WERI-Rb-1 (cell line): Measurements from ENCODE around the gene FOCAD.

ENCODE experiments used
- DNase-seq: peaks from one replicate; pipeline ENCODE4 v3.0.0-alpha.2; 2020
- H3K27ac ChIP-seq: fragments of 250-450 bp; sonication (Bioruptor Pico); 2 replicates; pipeline ENCODE4 v1.5.1; 2020; ENCODE audit warnings: mild to moderate bottlenecking, moderate library complexity
- H3K27me3 ChIP-seq: fragments of 250-450 bp; sonication (Bioruptor Pico); 2 replicates; pipeline ENCODE4 v1.5.1; 2021; ENCODE audit warnings: mild to moderate bottlenecking, low read depth, moderate library complexity; ENCODE audit not compliant: insufficient read depth, severe bottlenecking
- H3K36me3 ChIP-seq: fragments of 250-450 bp; sonication (Bioruptor Pico); 2 replicates; pipeline ENCODE4 v1.5.1; 2020; ENCODE audit warnings: mild to moderate bottlenecking, moderate library complexity
- H3K4me3 ChIP-seq: 2 replicates; pipeline ENCODE4 v1.5.1; 2011; ENCODE audit warnings: low read depth, mild to moderate bottlenecking, control low read depth, low read length
- H3K9me3 ChIP-seq: fragments of 250-450 bp; sonication (Bioruptor Pico); 2 replicates; pipeline ENCODE4 v1.5.1; 2021; ENCODE audit warnings: mild to moderate bottlenecking, moderate library complexity; ENCODE audit not compliant: severe bottlenecking
- TF ChIP-seq, protein P1 (sequence below): IDR thresholded peaks from 2 replicates; pipeline ENCODE4 v1.5.1; 2011; ENCODE audit warnings: low read depth, mild to moderate bottlenecking, control low read depth, inconsistent platforms, low read length

FOCAD gene

DNA sequence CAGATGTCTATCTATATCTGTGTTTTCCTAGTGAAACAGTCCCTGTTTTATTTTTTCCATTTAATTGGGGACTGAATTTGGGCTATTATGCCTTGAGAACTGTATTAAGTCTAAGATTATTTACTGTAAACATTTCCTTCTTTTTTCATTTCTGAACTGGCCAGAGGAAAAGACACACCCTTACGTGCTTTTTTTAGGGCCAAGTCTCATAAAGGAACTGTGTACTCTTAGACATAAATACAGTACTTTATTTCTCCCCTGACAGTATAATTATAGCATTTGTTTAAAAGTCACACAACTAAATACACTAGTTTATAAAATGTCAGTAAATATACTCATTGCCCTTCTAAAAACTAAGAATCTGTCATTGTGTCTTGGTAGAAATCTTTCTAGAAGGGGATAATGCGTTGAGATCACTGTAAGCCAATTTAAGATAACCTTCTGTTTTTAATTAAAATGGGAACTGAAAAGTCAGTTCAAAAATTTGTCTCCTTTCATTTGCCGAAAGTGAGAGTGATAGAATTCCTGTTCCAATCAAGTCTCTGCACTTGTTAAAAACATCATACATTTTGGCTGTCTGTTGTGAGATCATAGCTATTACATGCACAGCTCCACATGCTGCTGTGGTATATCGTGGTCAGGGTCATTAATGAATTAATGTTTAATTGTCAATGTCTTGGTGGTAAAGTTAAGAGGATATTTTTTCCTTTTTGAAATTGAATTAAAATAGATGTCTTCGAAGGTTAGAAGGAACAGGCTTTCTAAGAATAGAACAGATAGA, 132.1 kb downstream of the FOCAD start:
- TF ChIP-seq, protein P1, sequence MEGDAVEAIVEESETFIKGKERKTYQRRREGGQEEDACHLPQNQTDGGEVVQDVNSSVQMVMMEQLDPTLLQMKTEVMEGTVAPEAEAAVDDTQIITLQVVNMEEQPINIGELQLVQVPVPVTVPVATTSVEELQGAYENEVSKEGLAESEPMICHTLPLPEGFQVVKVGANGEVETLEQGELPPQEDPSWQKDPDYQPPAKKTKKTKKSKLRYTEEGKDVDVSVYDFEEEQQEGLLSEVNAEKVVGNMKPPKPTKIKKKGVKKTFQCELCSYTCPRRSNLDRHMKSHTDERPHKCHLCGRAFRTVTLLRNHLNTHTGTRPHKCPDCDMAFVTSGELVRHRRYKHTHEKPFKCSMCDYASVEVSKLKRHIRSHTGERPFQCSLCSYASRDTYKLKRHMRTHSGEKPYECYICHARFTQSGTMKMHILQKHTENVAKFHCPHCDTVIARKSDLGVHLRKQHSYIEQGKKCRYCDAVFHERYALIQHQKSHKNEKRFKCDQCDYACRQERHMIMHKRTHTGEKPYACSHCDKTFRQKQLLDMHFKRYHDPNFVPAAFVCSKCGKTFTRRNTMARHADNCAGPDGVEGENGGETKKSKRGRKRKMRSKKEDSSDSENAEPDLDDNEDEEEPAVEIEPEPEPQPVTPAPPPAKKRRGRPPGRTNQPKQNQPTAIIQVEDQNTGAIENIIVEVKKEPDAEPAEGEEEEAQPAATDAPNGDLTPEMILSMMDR: no peak

DNA sequence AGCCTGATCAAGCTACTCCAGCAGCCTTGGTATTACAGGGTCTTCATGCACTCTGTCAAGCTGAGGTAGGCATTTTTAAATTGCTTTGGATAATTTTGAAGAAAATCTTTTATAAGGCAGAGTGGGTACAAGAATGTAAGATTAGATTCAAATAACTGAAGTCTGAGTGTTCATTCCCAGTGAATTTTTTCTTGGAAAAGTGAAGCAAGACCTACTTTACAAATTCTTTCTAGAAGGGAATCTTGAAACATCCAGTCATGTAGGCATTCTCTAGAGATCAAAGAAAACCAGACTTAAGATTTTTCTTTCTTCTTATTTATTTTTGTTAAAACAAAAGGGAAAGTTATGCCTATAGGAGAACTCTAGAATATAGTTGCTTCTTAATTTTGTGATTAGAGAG, 139.0 kb downstream of the FOCAD start:
- H3K4me3 ChIP-seq: no peak overlapping the region
- TF ChIP-seq, protein P1: no peak
- H3K27me3 ChIP-seq: no peaks in the 10 kb centered on the region
- H3K27ac ChIP-seq: no peak overlapping the region
- H3K36me3 ChIP-seq: no peaks in the 10 kb centered on the region
- no peaks in the 10 kb centered on the region for H3K9me3 ChIP-seq
- DNase-seq: no peak

More for the DNA sequence above, 132.1 kb downstream of the FOCAD start:
- no peak for DNase-seq
- Histone ChIP-seq H3K9me3 (no peaks in the 10 kb centered on the region), H3K27me3 (no peaks in the 10 kb centered on the region), H3K36me3 (no peaks in the 10 kb centered on the region), H3K27ac (no peak overlapping the region), H3K4me3 (no peak overlapping the region)

DNA sequence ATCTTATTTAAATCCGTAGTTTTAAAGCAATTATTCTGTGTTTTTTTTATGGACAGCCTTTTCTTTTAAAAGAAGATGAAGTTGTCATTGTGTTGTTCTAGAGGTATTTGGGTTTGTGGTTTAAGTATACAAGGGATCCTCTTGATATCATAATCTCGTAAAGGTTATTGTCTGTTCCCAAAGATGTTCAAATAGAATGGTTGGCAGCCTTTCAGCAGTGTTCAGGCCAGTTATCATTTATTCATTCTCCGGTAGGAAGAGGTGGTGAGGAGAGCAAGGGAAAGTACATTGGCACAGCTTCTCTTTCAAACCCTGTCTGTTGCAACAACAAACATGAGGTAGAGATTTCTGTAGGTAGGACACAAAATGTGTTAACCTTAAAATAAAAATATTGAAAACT, 147.0 kb downstream of the FOCAD start:
- H3K4me3 ChIP-seq: no peak overlapping the region
- H3K27me3 ChIP-seq: no peaks in the 10 kb centered on the region
- no peaks in the 10 kb centered on the region for H3K9me3 ChIP-seq
- TF ChIP-seq, protein P1: no peak
- H3K27ac ChIP-seq: no peak overlapping the region
- no peak for DNase-seq
- H3K36me3 ChIP-seq: no peaks in the 10 kb centered on the region

DNA sequence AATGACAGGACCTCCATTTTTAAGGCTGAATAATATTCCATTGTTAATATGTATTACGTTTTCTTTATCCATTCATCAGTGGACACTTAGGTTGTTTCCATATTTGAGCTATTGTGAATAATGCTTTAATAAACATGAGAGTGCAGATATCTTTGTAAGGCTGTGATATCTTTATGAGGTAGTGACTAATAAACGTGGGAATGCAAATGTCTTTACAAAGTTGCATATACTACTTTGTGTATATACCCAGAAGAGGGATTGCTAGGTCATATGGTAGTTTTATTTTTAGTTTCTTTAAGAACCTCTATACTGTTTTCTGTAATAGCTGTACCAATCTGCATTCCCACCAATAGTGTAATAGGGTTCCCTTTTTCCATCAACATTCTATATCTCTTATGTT, 148.7 kb downstream of the FOCAD start:
- no peak for DNase-seq
- Histone ChIP-seq H3K9me3 (no peaks in the 10 kb centered on the region), H3K27ac (no peak overlapping the region), H3K4me3 (no peak overlapping the region), H3K36me3 (no peaks in the 10 kb centered on the region), H3K27me3 (no peaks in the 10 kb centered on the region)
- TF ChIP-seq, protein P1: no peak

DNA sequence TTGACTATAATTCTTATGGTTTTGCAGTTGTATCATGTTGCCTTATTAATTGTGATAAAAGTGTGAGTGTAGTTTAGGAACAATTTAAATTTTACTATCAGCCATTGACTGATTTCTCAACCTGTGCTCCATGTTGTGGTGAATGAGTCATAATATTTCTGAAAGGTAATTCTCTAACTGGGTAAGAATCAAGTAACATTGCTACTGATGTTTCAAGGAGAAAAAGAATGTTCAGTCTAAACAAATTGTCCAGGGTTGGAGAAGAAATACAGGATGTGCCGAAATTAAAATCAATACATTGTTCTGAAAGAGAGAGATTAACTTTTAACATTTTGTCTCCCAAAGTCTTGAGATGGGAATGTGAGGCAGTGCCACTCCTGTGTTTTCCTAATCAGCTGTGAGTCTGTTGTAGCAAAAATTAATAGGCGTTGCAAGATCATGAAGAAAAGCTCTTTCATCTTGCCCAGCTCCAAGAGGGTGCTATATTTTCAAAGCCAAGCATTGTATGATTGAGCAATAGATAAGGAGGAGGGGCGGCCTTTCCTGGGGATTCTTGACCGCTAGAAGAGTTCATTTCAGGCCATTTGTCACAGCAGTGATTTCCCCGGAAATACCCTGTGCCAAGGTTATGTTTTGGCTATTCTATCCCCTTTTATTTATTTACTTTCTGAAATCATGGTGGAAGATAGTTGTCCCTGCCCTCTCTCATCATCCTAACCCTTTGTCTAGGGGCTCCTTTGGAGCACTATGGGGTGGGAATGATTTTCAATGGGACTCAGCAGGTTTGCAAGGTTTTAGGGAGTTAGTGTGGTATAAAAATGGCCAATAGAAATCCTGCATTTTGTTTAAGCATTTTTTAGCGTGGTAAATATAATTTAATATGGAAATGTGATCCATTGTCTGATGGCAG, 151.6 kb downstream of the FOCAD start:
- Histone ChIP-seq H3K27me3 (no peaks in the 10 kb centered on the region), H3K36me3 (no peaks in the 10 kb centered on the region), H3K4me3 (no peak overlapping the region), H3K27ac (no peak overlapping the region), H3K9me3 (no peaks in the 10 kb centered on the region)
- TF ChIP-seq, protein P1: no peak
- DNase-seq: no peak
